RCC 7860 (cell line): ENCODE data around the gene DRP2.
"Not testable (repeated sequence)": the region's sequence is repeated elsewhere in the genome, so short reads cannot be mapped to it uniquely, and the experiment has no call there.

Experiments
- DNase-seq: peaks from one replicate; pipeline ENCODE4 v3.0.0-alpha.2; 2015; ENCODE audit warnings: low spot score
- FAIRE-seq: peaks from 2 replicates; lab custom pipeline; 2012; peaks lifted over from hg19 to GRCh38; lab: Jason Lieb, UNC

DRP2 gene

DNA sequence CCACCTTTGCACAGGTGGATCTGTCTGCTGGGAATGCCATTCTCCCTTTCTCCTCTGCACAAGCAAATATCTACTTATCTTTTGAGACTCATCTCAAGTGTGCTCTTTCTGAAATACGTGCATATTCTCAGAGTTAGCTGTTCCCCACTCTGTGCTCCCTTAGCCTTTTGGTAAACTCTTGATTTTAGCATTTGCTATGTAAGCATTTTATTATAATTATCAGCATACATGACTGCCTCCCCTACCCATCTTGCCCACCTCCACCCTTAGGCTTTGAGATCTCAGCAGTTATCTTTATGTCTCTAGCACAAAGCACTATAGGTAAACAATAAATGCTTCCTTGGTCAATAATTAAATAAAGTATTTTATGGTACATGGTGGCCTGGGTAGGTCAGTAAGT lies 11.5 kb downstream of the DRP2 start:
- no peak for FAIRE-seq
- DNase-seq = no peak

DNA sequence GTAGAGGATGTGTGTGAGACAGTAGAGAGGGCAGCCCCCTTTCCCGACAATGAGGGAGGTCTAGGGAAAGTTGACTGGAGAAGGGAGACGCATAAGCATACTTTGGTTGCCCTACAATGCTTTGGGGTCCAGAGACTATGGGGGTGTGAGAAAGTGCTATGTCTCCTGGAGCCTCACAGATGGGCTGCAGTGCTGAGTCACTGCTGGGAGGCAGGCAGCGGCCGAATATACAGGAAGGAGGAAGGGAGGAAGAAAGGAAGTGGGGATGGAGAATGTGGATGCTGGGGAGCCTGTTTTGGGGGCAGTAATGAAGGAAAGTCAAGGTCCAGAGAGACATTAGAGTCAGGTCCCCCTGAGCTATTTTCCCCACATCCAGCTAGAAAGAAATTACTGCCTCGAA lies 12.7 kb downstream of the DRP2 start:
- FAIRE-seq = no peak
- no peak for DNase-seq

DNA sequence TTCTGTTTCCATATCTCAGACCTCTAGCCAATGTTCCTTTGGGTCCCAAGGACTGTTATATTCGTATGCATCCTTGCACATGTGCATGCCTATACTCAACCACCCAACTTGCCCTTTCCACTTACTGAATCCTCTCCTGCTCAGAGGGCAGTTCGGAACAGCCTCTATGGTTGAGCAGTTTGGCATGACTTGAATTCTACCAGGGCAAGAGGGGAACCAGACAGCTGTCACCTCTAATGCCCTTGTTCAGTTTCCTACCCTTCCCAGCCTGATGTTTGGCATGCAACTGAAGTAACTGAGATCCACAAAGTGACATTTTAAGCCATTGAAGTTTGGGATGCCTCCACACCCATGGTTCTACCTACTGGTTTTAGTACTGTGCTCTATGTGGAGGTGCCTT lies 17.5 kb downstream of the DRP2 start:
- FAIRE-seq (no peak), DNase-seq (no peak)

DNA sequence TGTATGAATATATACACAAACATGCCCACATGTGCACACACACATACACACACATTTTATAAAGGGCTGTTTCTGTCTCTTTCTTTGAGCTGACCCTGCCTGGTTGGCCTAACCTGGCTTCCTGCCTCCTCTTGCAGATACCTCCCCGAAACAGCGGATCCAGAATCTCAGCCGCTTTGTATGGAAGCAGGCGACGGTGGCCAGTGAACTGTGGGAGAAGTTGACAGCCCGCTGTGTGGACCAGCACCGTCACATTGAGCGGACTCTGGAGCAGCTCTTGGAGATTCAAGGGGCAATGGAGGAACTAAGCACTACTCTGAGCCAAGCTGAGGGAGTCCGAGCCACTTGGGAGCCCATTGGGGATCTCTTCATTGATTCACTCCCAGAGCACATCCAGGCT lies 21.9 kb downstream of the DRP2 start:
- no peak for DNase-seq
- FAIRE-seq = no peak

DNA sequence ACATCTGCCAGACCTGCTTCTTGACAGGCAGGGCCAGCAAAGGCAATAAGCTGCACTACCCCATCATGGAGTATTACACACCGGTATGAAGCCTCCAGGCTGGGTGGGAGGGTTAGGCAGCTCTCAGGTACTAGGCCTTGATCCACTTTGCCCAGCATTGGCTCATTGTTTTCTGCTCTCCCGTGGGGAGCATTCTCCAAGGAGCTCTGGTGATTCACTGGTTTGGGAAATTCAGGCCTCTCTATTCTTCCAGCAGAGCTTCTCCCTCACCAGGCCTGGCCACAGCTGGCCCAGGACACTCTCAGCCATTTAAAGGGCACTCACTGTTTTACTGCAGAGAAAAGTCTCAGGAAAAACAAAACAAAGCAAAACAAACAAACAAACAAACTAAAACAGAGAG lies 33.0 kb downstream of the DRP2 start:
- no peak for DNase-seq
- FAIRE-seq = no peak

DNA sequence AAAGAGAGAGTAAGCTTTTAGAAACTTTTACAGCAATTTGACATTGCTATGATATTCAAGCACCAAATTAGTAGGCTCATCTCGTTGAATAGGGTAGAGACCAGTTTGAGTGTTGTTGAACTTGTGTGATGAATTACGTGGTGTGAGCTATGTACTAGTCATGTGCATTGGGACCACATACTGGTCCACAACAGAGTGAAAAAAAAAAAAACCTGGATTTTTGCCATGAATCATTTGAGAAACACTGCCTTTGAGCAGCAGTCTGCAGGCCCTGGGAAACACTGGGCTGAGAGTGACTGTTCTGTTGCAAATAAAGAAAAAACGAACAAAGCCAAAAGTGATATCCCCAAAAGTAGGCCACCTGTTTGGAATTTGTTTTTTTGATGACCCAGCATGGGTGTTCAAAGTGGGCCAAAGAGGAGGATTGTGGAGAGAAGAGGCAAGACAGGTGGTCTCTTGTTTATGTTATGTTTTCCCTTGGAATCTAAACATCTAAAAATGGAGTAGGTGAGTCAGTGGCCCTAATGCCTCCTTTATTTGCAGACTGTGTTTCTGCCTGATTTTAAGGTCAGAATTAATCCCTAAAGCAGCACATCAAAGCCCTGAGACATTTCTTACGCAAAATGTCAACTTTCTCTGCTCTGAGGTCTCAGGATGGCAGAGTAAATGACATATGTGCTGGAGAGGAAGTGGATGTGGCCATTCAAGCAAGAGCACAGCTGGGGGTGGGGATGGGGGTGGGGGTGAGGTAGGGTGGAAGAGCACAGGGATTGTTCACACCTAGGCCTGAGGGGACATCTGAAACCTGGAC lies 38.1 kb downstream of the DRP2 start:
- DNase-seq (no peak), FAIRE-seq (no peak)

DNA sequence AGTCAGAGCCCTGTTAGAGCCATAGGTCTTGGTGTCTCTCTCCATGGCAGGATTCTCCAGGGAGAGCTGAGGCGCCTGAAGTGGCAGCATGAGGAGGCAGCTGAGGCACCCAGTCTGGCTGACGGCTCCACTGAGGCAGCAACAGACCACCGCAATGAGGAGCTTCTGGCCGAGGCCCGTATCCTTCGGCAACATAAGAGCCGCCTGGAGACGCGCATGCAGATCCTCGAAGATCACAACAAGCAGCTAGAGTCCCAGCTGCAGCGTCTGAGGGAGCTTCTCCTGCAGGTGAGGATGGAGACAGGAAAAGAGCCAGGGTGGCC lies 38.6 kb downstream of the DRP2 start:
- DNase-seq (no peak), FAIRE-seq (no peak)

DNA sequence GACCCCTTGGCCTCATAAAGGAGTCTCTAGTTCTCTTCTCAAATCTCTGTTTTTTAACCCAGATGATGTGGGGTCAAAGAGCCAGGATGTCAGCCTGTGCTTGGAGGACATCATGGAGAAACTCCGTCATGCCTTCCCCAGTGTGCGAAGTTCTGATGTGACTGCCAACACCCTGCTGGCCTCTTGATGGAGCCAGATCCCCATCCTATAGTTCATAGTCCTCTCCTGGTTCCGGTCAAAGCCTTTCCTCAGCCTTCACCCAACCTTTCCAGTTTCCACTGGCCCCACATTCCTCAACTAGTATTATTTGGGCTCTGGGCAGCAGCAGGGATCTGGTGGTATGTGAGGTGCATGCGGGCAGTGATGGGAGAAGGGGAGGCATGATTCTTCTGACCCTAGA lies 40.8 kb downstream of the DRP2 start:
- DNase-seq (no peak), FAIRE-seq (no peak)

DNA sequence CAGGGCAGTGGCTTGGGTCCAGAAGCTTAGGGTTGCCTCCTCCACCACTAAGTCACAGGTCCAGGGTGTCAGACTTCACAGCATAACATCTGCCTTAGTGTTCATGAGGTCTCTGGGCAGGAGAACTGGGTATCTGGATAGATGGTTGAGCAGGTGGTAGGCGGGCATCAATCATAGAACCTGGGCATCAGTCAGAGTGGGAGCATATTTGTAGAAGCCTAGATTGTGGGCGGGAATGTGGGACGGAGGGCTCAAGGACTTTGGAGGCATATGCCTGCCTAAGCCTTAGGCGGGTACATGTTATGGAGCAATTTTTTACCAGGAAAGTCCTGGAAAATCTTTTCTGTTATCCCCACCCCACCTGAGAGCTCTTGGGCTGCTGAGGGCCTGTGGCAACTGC lies 43.0 kb downstream of the DRP2 start:
- no peak for DNase-seq
- no peak for FAIRE-seq

DNA sequence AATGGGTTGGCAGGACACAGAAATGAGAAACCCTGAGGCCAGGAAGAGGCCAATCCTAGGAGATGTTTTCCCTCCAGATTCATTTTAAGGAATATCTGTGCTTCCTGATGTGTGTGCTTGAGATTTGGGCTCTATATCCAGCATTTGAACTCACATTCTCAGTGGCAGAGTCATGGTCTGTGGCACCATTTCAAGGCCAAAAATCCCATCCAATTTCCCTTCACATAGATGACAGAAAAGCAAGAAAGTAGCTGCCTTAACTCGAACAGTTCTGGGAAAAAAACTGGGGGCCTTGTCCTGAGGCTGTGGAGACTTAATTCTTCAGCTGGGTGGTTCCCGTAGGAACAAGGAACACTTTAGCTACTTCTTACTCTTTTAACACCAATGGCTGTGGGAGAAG lies 44.2 kb downstream of the DRP2 start:
- FAIRE-seq (no peak), DNase-seq (no peak)

DNA sequence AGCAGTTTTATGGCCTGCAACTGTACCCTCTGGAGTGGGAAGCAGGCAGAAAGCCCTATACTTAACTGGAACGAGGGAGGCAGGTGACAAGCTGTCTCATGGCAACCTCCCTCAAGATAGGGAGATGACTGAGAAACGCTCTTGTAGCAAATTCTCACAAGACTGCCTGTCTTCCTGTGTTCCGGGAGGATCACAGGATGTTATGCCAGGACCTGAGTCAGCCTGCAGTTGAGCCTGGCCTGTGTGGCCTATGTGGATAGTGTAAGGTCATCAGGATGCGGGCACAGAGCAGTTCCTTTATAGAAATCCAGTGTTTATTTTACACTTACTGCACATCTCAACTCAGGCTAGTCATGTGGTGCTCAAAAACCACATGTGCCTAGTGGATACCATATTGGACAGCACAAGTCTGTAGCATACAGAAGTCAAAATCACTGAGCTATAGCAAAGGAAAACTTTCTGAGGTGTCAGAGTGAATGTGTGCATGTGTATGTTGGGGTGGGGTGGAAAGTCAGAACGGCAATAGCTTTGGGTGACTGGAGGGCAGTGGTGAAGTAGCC lies 46.4 kb downstream of the DRP2 start:
- DNase-seq (peak; percentile 67), FAIRE-seq (peak; percentile 40)

DNA sequence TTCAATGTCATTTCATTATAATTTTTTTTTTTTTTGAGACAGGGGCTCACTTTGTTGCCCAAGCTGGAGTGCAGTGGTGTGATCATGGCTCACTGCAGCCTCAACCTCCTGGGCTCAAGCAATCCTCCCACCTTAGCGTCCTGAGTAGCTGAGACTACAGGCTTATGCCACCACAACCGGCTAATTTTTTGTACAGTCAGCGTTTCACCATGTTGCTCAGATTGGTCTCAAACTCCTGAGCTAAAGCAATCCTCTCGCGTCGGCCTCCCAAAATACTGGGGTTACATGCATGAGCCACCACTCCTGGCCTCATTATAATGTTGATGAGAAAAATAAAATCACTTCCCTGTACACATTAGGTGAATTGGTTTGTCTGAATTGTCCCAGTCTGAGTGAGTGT lies 54.6 kb downstream of the DRP2 start:
- no peak for DNase-seq
- no peak for FAIRE-seq

DNA sequence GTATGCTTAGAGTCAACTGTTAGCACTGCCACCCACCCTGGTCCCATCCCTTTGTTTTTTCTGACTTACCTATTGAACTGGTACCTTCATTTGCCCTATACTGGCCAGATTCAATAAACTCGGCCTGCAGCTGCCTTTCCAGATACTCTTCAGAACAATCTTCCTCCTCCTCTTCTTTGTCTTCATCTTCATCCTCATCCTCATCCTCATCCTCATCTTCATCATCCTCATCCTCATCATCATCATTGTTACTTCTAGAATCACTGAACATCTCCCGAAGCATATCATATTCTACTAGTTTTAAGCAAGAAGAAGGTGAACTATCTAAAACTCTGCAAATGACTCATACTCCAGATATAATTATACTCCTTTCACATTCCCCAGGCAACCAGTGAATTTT lies 56.7 kb downstream of the DRP2 start:
- DNase-seq = no peak
- no peak for FAIRE-seq

DNA sequence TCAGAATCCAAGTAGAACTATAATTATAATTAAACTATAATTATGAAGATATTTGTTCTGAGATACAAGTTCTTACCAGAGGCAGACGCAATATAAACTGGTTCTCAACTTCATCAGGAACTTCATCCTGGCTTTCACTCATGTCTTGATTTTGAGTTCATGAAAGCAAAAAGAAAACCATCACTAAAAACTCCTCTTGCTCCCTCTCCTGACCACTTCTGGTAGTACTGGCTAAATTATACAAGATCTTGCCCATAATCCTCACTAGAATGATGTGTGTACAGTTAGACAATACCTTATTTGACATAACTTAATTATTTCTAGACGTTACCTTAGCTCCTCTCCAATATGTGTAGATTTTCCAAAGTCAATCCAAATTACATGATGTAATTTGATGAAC lies 67.8 kb downstream of the DRP2 start:
- DNase-seq (peak; percentile 21), FAIRE-seq (peak; percentile 65)

DNA sequence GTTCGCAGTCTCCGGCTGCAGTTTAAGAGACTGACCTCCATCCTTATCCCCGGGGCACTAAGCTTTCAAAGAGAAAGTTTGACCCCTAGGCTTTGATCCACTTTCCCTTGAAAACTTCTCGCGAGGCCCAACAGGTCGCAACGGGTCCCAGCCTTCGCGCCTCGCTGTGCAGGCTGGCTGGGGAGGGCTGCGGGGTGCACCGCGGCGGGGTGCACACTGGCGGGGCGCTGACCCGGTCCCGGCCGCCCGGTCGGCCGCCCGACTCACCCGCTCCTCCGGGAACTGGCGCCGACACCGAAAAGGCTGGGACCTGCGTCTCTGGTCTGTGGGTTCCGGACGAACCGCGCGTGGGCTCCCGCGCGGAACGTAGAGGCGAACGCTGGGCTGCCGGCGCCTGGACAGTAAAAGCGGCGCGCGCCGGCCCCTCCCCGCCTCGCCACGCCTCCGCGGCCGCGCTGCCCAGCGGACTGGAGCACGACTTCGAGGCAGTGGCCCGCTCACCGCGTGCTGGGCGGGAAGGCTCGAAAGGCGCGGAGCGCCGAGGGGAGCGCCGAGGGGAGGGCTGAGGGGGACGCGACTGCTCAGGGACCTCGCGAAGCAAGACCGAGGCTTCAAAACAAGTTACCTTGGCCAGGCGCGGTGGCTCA lies 71.5 kb downstream of the DRP2 start, which contains the start of gene TAF7L:
TAF7L (minus strand) TSS at position 378 of the 647 bp plus-strand sequence. CDS start 3,791 bp downstream, outside the sequence.
- no peak for FAIRE-seq
- DNase-seq = no peak

DNA sequence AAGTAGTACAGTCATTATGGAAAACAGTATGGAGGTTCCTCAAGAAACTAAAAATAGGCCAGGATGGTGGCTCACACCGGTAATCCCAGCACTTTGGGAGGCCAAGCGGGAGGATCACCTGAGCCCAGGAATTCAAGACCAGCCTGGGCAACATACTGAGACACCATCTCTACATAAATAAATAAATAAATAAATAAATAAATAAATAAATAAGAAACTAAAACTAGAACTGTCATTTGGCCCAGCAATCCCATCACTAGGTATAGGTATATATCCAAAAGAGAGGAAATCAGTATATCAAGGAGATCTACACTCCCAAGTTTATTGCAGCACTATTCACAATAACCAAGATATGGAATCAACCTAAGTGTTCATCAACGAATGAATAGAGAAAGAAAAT lies 76.0 kb downstream of the DRP2 start:
- not testable (repeated sequence) for FAIRE-seq, DNase-seq

DNA sequence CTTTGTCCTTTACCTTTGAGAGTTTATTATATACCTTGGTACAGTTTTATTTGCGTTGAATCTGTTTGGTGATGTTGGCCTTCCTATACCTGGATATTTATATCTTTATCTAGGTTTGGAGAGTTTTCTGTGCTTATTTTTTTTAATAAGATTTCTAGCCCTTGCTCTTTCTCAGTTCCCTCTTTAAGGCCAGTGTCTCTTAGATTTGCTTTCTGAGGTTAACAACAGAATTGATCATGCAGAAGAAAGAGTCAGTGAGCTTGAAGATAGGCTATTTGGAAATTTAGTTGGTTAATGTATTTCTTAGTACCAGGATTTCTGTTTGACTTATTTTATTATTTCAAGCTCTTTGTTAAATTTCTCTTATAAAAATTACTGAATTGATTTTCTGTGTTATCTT lies 84.2 kb downstream of the DRP2 start:
- DNase-seq (no peak), FAIRE-seq (no peak)
